Activated T-helper 1 cell treated with Interleukin-2 at 50 U/mL for 16 hours (primary cell): ENCODE data around the gene SEMA3G.

Experiments
- DNase-seq: peaks from one replicate; pipeline ENCODE4 v3.0.0-alpha.2; 2020; ENCODE audit warnings: low read depth

SEMA3G gene

GRCh38 chr3:52444860-52445793, at the start of gene SEMA3G:
Gene SEMA3G, minus strand, starts transcription at chr3:52445103. Its CDS starts 76 bp downstream, at chr3:52445027.
- peak; percentile 50 for DNase-seq

- no peak for DNase-seq
Observed at GRCh38 chr3:52494445-52494844, 49.5 kb upstream of the SEMA3G start.

- no peak for DNase-seq
Observed at GRCh38 chr3:52493232-52494017, 48.5 kb upstream of the SEMA3G start.

- DNase-seq: no peak
Observed at GRCh38 chr3:52492059-52492458, 47.2 kb upstream of the SEMA3G start.

GRCh38 chr3:52490939-52491526, 46.1 kb upstream of the SEMA3G start:
- DNase-seq: no peak

- DNase-seq: no peak
Observed at GRCh38 chr3:52490035-52490938, 45.4 kb upstream of the SEMA3G start.

GRCh38 chr3:52489453-52489852, 44.5 kb upstream of the SEMA3G start:
- no peak for DNase-seq

GRCh38 chr3:52488746-52489145, 43.8 kb upstream of the SEMA3G start:
- no peak for DNase-seq

GRCh38 chr3:52487788-52488691, 43.1 kb upstream of the SEMA3G start:
- no peak for DNase-seq

DNA sequence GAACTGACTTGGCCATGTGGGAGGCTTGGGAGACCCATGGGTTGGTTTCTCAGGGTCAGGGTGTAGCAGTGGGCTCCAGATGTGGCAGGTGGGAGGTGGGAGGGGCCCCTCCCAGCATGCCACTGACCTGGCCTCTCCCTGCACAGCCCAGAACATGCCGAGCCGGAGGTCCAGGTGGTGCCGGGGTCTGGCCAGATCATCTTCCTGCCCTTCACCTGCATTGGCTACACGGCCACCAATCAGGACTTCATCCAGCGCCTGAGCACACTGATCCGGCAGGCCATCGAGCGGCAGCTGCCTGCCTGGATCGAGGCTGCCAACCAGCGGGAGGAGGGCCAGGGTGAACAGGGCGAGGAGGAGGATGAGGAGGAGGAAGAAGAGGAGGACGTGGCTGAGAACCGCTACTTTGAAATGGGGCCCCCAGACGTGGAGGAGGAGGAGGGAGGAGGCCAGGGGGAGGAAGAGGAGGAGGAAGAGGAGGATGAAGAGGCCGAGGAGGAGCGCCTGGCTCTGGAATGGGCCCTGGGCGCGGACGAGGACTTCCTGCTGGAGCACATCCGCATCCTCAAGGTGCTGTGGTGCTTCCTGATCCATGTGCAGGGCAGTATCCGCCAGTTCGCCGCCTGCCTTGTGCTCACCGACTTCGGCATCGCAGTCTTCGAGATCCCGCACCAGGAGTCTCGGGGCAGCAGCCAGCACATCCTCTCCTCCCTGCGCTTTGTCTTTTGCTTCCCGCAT, 42.3 kb upstream of the SEMA3G start:
- DNase-seq: no peak

- DNase-seq: no peak
Observed at GRCh38 chr3:52484680-52485461, 40.0 kb upstream of the SEMA3G start.

DNA sequence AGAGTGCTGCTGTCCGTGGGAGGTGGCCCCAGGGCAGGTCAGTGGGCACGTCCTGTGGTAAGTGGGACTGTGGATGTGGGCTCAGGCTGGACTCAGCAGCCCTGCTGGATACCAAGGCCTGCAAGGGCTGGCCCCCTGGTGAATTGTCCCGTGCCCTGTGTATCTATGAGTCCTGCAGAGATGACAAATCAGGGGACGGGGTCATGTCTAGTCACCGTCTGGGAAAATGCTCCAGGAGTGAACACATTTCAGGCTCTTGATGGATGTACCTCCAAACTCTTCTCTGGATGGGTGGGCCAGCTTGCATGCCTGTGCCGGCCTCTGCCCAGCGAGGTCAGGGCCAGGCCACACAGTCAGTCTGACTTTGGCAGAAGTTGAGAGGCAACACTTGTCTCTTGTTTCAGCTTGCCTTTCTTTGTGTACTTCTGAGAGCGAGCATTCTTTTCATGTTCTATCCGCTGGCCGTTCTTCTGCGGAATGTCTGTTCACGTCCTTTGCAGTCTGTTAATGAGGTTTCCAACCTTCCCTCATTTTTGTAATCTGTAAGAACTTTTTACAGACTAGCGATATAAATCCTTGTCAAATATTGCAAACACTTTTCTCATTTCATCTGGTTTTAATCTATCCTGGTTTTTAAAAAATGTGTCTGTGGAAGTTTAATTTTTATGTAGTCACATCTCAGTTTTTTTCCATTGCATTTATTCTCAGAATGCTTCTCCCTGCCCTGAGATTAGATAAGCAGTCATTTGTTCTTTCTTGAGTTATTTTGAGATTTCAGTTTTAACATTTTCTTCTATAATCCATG, 38.9 kb upstream of the SEMA3G start:
- no peak for DNase-seq

DNA sequence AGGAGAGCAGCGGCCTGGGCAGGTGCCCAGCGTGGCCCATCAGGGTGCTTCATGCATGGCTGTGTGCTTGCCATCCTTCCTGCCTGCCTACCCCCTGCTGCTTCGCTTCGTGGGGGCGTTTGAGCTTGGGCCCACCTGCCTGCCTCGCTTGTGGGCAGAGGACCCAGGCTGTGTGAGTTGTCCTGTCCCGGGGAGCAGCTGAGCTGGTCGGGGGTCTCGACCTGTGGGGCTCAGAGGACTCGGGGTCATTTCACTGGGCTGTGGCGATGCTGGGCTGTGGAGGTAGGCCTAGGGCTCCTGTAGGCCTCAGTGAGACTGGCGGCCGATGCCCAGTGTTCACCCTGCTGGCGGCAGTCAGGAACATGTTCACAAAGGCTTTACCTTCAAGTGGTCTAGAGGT, 38.2 kb upstream of the SEMA3G start:
- no peak for DNase-seq

DNA sequence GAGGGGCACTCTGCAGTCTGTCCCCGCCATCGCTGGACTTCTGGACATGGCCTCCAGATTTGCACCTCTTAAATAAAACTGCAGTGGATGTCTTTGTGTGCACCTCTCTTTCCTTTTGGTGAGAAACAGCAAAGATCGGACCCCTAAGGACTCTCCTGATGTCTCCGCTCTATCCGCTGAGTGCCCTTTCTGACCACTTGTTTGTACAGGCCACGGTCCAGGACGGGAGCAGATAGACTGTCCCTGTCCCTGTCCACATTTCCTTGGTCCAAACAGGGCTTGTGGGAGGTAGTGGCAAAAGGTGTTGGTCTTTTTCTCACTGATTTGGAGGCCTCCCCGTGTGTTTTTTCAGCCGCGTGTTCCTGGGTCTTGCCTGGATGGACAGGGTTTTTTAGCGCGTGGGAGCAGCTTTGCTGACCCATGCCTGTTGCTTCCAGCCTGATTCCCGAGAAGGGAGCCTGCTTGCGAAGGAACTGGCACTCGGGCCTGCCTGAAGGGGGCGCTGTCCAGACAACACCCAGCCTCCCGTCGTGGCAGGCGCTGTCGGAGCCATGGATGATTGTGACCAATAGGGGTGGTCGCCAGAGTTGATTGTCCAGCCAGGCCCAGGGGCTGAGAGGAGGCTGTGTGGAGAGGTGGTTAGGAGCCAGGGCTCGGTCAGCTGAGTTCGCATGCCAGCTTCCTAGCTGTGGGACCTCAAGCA, 37.1 kb upstream of the SEMA3G start:
- DNase-seq: no peak

- DNase-seq: no peak
Observed at GRCh38 chr3:52480768-52481715, 36.1 kb upstream of the SEMA3G start.

GRCh38 chr3:52479877-52480575, 35.1 kb upstream of the SEMA3G start:
- no peak for DNase-seq
